Mesothelial cell of epicardium (in vitro differentiated cells): ENCODE results near the gene JPH3. TPM values are rescaled to one million over a fixed set of nuclear protein-coding genes. Genes with fewer than 3 reads are reported as not detected.

Source experiments
- DNase-seq, 2 experiments: peaks; one replicate each; pipeline ENCODE4 v3.0.0; 2021; ENCODE audit warnings: low spot score in 2 of 2; ENCODE audit not compliant: unreplicated experiment in 2 of 2
- H3K27ac Mint-ChIP-seq: 2 replicates; pipeline ENCODE4 v1.8.0; 2021; ENCODE audit warnings: mixed read lengths
- H3K27me3 Mint-ChIP-seq: 2 replicates; pipeline ENCODE4 v1.8.0; 2021; ENCODE audit warnings: low read depth, mixed read lengths
- H3K36me3 Mint-ChIP-seq: 2 replicates; pipeline ENCODE4 v1.8.0; 2021; ENCODE audit warnings: mixed read lengths
- H3K4me1 Mint-ChIP-seq: 2 replicates; pipeline ENCODE4 v1.8.0; 2021; ENCODE audit warnings: mixed read lengths
- H3K4me3 Mint-ChIP-seq: 2 replicates; pipeline ENCODE4 v1.8.0; 2021; ENCODE audit warnings: mild to moderate bottlenecking, moderate library complexity, mixed read lengths
- H3K9me3 Mint-ChIP-seq: 2 replicates; pipeline ENCODE4 v1.8.0; 2021; ENCODE audit warnings: mixed read lengths
- total RNA-seq: library from RNA; stranded (reverse); gene quantifications from 3 replicates; pipeline ENCODE4 v1.2.1, GENCODE V29; 2021
- TF ChIP-seq, protein P1 (sequence below): fragments of 200-600 bp; sonication (generic); IDR thresholded peaks from one replicate; pipeline ENCODE4 v1.5.0; 2021; ENCODE audit warnings: antibody characterized with exemption; ENCODE audit not compliant: unreplicated experiment

Gene JPH3
- total RNA-seq, 1 donor from 2014 or later: 16.8 TPM

- TF ChIP-seq, protein P1, sequence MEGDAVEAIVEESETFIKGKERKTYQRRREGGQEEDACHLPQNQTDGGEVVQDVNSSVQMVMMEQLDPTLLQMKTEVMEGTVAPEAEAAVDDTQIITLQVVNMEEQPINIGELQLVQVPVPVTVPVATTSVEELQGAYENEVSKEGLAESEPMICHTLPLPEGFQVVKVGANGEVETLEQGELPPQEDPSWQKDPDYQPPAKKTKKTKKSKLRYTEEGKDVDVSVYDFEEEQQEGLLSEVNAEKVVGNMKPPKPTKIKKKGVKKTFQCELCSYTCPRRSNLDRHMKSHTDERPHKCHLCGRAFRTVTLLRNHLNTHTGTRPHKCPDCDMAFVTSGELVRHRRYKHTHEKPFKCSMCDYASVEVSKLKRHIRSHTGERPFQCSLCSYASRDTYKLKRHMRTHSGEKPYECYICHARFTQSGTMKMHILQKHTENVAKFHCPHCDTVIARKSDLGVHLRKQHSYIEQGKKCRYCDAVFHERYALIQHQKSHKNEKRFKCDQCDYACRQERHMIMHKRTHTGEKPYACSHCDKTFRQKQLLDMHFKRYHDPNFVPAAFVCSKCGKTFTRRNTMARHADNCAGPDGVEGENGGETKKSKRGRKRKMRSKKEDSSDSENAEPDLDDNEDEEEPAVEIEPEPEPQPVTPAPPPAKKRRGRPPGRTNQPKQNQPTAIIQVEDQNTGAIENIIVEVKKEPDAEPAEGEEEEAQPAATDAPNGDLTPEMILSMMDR: no peak
- Mint-ChIP-seq H3K9me3 (peaks cover 2% of the 10 kb centered on the region), H3K27me3 (peaks cover 2% of the 10 kb centered on the region), H3K27ac (no peak overlapping the region), H3K4me3 (no peak overlapping the region), H3K36me3 (no peaks in the 10 kb centered on the region), H3K4me1 (no peaks in the 10 kb centered on the region)
- no peak for DNase-seq
These were observed 23.0 kb downstream of the JPH3 start for GRCh38 chr16:87625241-87625797.

GRCh38 chr16:87626401-87626800, 24.1 kb downstream of the JPH3 start:
- Mint-ChIP-seq H3K4me1 (no peaks in the 10 kb centered on the region), H3K27me3 (peaks cover 9% of the 10 kb centered on the region), H3K9me3 (peaks cover 13% of the 10 kb centered on the region), H3K36me3 (no peaks in the 10 kb centered on the region), H3K4me3 (no peak overlapping the region), H3K27ac (no peak overlapping the region)
- TF ChIP-seq, protein P1: no peak
- DNase-seq: no peak

DNA sequence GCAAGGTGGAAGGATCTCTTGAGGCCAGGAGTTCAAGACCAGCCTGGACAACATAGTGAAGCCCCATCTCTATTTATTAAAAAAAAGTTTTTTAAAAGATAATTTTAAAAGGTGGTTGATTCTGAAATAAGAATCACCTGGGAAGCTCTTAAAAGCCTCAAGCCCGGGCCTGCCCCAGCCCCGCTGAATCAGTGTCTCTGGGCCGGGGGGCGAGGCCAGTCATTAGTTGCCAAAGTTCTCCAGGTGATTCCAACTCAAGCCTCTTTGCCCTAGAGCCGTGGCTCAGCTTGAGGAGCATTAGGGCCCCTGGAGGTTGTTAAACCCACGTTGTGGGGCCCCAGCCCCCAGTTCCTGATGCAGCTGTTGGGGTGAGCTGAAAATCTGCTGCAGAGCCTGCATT, 24.6 kb downstream of the JPH3 start:
- Mint-ChIP-seq H3K4me1 (no peaks in the 10 kb centered on the region), H3K4me3 (no peak overlapping the region), H3K36me3 (no peaks in the 10 kb centered on the region), H3K27me3 (peaks cover 13% of the 10 kb centered on the region), H3K27ac (no peak overlapping the region), H3K9me3 (peaks cover 18% of the 10 kb centered on the region)
- TF ChIP-seq, protein P1: no peak
- no peak for DNase-seq

- H3K36me3 Mint-ChIP-seq: no peaks in the 10 kb centered on the region
- TF ChIP-seq, protein P1: no peak
- H3K4me1 Mint-ChIP-seq: no peaks in the 10 kb centered on the region
- peaks cover 18% of the 10 kb centered on the region for H3K27me3 Mint-ChIP-seq
- H3K9me3 Mint-ChIP-seq: peaks cover 19% of the 10 kb centered on the region
- H3K27ac Mint-ChIP-seq: no peak overlapping the region
- no peak overlapping the region for H3K4me3 Mint-ChIP-seq
- no peak for DNase-seq
These were observed 25.4 kb downstream of the JPH3 start for GRCh38 chr16:87627542-87628245.

GRCh38 chr16:87628246-87628923, 26.1 kb downstream of the JPH3 start:
- Mint-ChIP-seq H3K4me3 (no peak overlapping the region), H3K27me3 (peaks cover 18% of the 10 kb centered on the region), H3K9me3 (peaks cover 19% of the 10 kb centered on the region), H3K36me3 (no peaks in the 10 kb centered on the region), H3K27ac (no peak overlapping the region), H3K4me1 (no peaks in the 10 kb centered on the region)
- TF ChIP-seq, protein P1: no peak
- DNase-seq: no peak
